Osteocyte (in vitro differentiated cells): Measurements from ENCODE around the gene RIMBP2. TPM values are rescaled to one million over a fixed set of nuclear protein-coding genes. Genes with fewer than 3 reads are reported as not detected.
"Not testable (repeated sequence)": the region's sequence is repeated elsewhere in the genome, so short reads cannot be mapped to it uniquely, and the experiment has no call there.

Source experiments
- DNase-seq: peaks from one replicate; pipeline ENCODE4 v3.0.0; 2021; ENCODE audit warnings: mixed read lengths; ENCODE audit not compliant: unreplicated experiment; ENCODE audit errors: extremely low spot score
- H3K27ac Mint-ChIP-seq: one replicate; pipeline ENCODE4 v1.8.0; 2021; ENCODE audit warnings: mild to moderate bottlenecking, mixed read lengths; ENCODE audit not compliant: unreplicated experiment
- H3K27me3 Mint-ChIP-seq: one replicate; pipeline ENCODE4 v1.8.0; 2021; ENCODE audit warnings: mixed read lengths; ENCODE audit not compliant: unreplicated experiment
- H3K36me3 Mint-ChIP-seq: one replicate; pipeline ENCODE4 v1.8.0; 2021; ENCODE audit warnings: mixed read lengths; ENCODE audit not compliant: unreplicated experiment
- H3K4me1 Mint-ChIP-seq: one replicate; pipeline ENCODE4 v1.8.0; 2021; ENCODE audit warnings: mixed read lengths; ENCODE audit not compliant: unreplicated experiment
- H3K4me3 Mint-ChIP-seq: one replicate; pipeline ENCODE4 v1.8.0; 2021; ENCODE audit warnings: mild to moderate bottlenecking, moderate library complexity, mixed read lengths; ENCODE audit not compliant: unreplicated experiment
- H3K9me3 Mint-ChIP-seq: one replicate; pipeline ENCODE4 v1.8.0; 2021; ENCODE audit warnings: mixed read lengths; ENCODE audit not compliant: unreplicated experiment
- CTCF ChIP-seq: fragments of 200-600 bp; sonication (generic); IDR thresholded peaks from 2 replicates; pipeline ENCODE4 v1.5.0; 2021; ENCODE audit warnings: antibody characterized with exemption, mild to moderate bottlenecking, moderate library complexity
- total RNA-seq: library from RNA; stranded (reverse); gene quantifications from 2 replicates; pipeline ENCODE4 v1.2.1, GENCODE V29; 2021

Gene RIMBP2
- total RNA-seq, 1 donor from 2014 or later, result 0.13 TPM

GRCh38 chr12:130743176-130743575 lies 27.1 kb upstream of the RIMBP2 start:
- peaks cover 7% of the 10 kb centered on the region for H3K27me3 Mint-ChIP-seq
- H3K4me1 Mint-ChIP-seq, result no peaks in the 10 kb centered on the region
- DNase-seq, result no peak
- no peaks in the 10 kb centered on the region for H3K36me3 Mint-ChIP-seq
- no peak overlapping the region for H3K4me3 Mint-ChIP-seq
- no peak for TF ChIP-seq CTCF
- H3K9me3 Mint-ChIP-seq, result peaks cover 5% of the 10 kb centered on the region
- H3K27ac Mint-ChIP-seq, result no peak overlapping the region

- no peak overlapping the region for H3K4me3 Mint-ChIP-seq
- no peaks in the 10 kb centered on the region for H3K4me1 Mint-ChIP-seq
- H3K27me3 Mint-ChIP-seq, result peaks cover 3% of the 10 kb centered on the region
- H3K36me3 Mint-ChIP-seq, result no peaks in the 10 kb centered on the region
- no peak overlapping the region for H3K27ac Mint-ChIP-seq
- no peak for TF ChIP-seq CTCF
- no peak for DNase-seq
- H3K9me3 Mint-ChIP-seq, result peaks cover 5% of the 10 kb centered on the region
Measured at GRCh38 chr12:130742716-130743115, 26.6 kb upstream of the RIMBP2 start.

GRCh38 chr12:130742112-130742511 lies 26.0 kb upstream of the RIMBP2 start:
- Mint-ChIP-seq H3K27me3 (peaks cover 5% of the 10 kb centered on the region), H3K9me3 (peaks cover 5% of the 10 kb centered on the region), H3K4me1 (no peaks in the 10 kb centered on the region), H3K36me3 (no peaks in the 10 kb centered on the region), H3K27ac (no peak overlapping the region), H3K4me3 (no peak overlapping the region)
- no peak for TF ChIP-seq CTCF
- DNase-seq, result no peak

GRCh38 chr12:130739571-130739970 lies 23.5 kb upstream of the RIMBP2 start:
- H3K27ac Mint-ChIP-seq, result no peak overlapping the region
- no peaks in the 10 kb centered on the region for H3K4me1 Mint-ChIP-seq
- H3K9me3 Mint-ChIP-seq, result peaks cover 5% of the 10 kb centered on the region
- H3K36me3 Mint-ChIP-seq, result no peaks in the 10 kb centered on the region
- no peak for DNase-seq
- TF ChIP-seq CTCF, result no peak
- peaks cover 5% of the 10 kb centered on the region for H3K27me3 Mint-ChIP-seq
- no peak overlapping the region for H3K4me3 Mint-ChIP-seq

- H3K4me1 Mint-ChIP-seq, result not testable (repeated sequence)
Measured at GRCh38 chr12:130738403-130738802, 22.3 kb upstream of the RIMBP2 start.

GRCh38 chr12:130737731-130738130 lies 21.6 kb upstream of the RIMBP2 start:
- H3K9me3 Mint-ChIP-seq, result peaks cover 5% of the 10 kb centered on the region
- H3K27ac Mint-ChIP-seq, result no peak overlapping the region
- no peaks in the 10 kb centered on the region for H3K4me1 Mint-ChIP-seq
- H3K36me3 Mint-ChIP-seq, result no peaks in the 10 kb centered on the region
- no peak overlapping the region for H3K4me3 Mint-ChIP-seq
- no peak for DNase-seq
- peaks cover 5% of the 10 kb centered on the region for H3K27me3 Mint-ChIP-seq
- no peak for TF ChIP-seq CTCF

More at GRCh38 chr12:130738403-130738802, 22.3 kb upstream of the RIMBP2 start:
- DNase-seq, H3K9me3 Mint-ChIP-seq, H3K27me3 Mint-ChIP-seq, H3K27ac Mint-ChIP-seq, H3K36me3 Mint-ChIP-seq, H3K4me3 Mint-ChIP-seq: not testable (repeated sequence)
